CD4-positive, alpha-beta T cell treated with Interleukin-4 for 4 hours (primary cell): ENCODE results near the gene BCL11A.

ENCODE experiments used
- DNase-seq: peaks from one replicate; pipeline ENCODE4 v3.0.0-alpha.2; 2020

BCL11A gene

GRCh38 chr2:60523963-60524362 lies 29.5 kb downstream of the BCL11A start:
- no peak for DNase-seq

GRCh38 chr2:60522462-60522861 lies 31.0 kb downstream of the BCL11A start:
- no peak for DNase-seq

- no peak for DNase-seq
These were observed 31.8 kb downstream of the BCL11A start for GRCh38 chr2:60521626-60522025.

GRCh38 chr2:60520917-60521539 lies 32.4 kb downstream of the BCL11A start:
- DNase-seq = no peak

- DNase-seq = no peak
These were observed 33.1 kb downstream of the BCL11A start for GRCh38 chr2:60520151-60520876.

GRCh38 chr2:60519231-60519863 lies 34.1 kb downstream of the BCL11A start:
- no peak for DNase-seq

- no peak for DNase-seq
These were observed 34.9 kb downstream of the BCL11A start for GRCh38 chr2:60518567-60518966.

- DNase-seq = no peak
These were observed 36.0 kb downstream of the BCL11A start for GRCh38 chr2:60517446-60517845.

- DNase-seq = no peak
These were observed 36.6 kb downstream of the BCL11A start for GRCh38 chr2:60516826-60517225.

- DNase-seq = no peak
These were observed 37.1 kb downstream of the BCL11A start for GRCh38 chr2:60516383-60516811.

- DNase-seq = peak; percentile 29
These were observed 37.7 kb downstream of the BCL11A start for GRCh38 chr2:60515721-60516226.

- DNase-seq = no peak
These were observed 39.5 kb downstream of the BCL11A start for GRCh38 chr2:60513996-60514395.

- no peak for DNase-seq
These were observed 40.3 kb downstream of the BCL11A start for GRCh38 chr2:60513191-60513590.

- no peak for DNase-seq
These were observed 40.8 kb downstream of the BCL11A start for GRCh38 chr2:60512641-60513040.

GRCh38 chr2:60512062-60512622 lies 41.3 kb downstream of the BCL11A start:
- DNase-seq = no peak

GRCh38 chr2:60510713-60511112 lies 42.7 kb downstream of the BCL11A start:
- DNase-seq = no peak

- no peak for DNase-seq
These were observed 44.4 kb downstream of the BCL11A start for GRCh38 chr2:60509066-60509465.

- no peak for DNase-seq
These were observed 45.0 kb downstream of the BCL11A start for GRCh38 chr2:60508339-60508917.

GRCh38 chr2:60507211-60507965 lies 46.1 kb downstream of the BCL11A start:
- no peak for DNase-seq

GRCh38 chr2:60505880-60506260 lies 47.6 kb downstream of the BCL11A start:
- no peak for DNase-seq

GRCh38 chr2:60505240-60505879 lies 48.1 kb downstream of the BCL11A start:
- no peak for DNase-seq

GRCh38 chr2:60504049-60504448 lies 49.4 kb downstream of the BCL11A start:
- DNase-seq = no peak
